Liver (tissue), 3 donors: ENCODE data around the gene FARP1.

Experiments used
- FOXA1 ChIP-seq: IDR thresholded peaks from 2 replicates; pipeline ENCODE4 v1.6.1; 2016; ENCODE audit warnings: antibody characterized with exemption
- GABPA ChIP-seq, 2 donors: IDR thresholded peaks in 1 of 2; conservative IDR thresholded peaks in 1 of 2; 2 replicates each; pipeline ENCODE4 v1.6.1; 2016; ENCODE audit warnings: antibody characterized with exemption in 2 of 2, mild to moderate bottlenecking in 1 of 2, moderate library complexity in 1 of 2
- HNF4A ChIP-seq, 2 donors: conservative IDR thresholded peaks; 2 replicates each; pipeline ENCODE4 v1.6.1; 2016; ENCODE audit warnings: antibody characterized with exemption in 2 of 2, mild to moderate bottlenecking in 2 of 2
- HNF4G ChIP-seq: IDR thresholded peaks from 2 replicates; pipeline ENCODE4 v1.6.1; 2016; ENCODE audit warnings: antibody characterized with exemption
- JUND ChIP-seq, 2 donors: IDR thresholded peaks; 2 replicates each; pipeline ENCODE4 v1.6.1; 2016; ENCODE audit warnings: antibody characterized with exemption in 2 of 2
- MAX ChIP-seq: IDR thresholded peaks from 2 replicates; pipeline ENCODE4 v1.6.1; 2016; ENCODE audit warnings: antibody characterized with exemption
- RAD21 ChIP-seq, 2 donors: IDR thresholded peaks; 2 replicates each; pipeline ENCODE4 v1.6.1; 2016; ENCODE audit warnings: antibody characterized with exemption in 2 of 2, mild to moderate bottlenecking in 2 of 2
- SP1 ChIP-seq: IDR thresholded peaks from 2 replicates; pipeline ENCODE4 v1.6.1; 2018; ENCODE audit warnings: antibody characterized with exemption, mild to moderate bottlenecking
- TAF1 ChIP-seq: conservative IDR thresholded peaks from 2 replicates; pipeline ENCODE4 v1.6.1; 2016; ENCODE audit warnings: antibody characterized with exemption, mild to moderate bottlenecking
- TF ChIP-seq, protein P1 (sequence below): fragments of 150-350 bp; IDR thresholded peaks from 2 replicates; pipeline ENCODE4 v1.5.1; 2017; ENCODE audit warnings: improper control_type of control experiment, low read depth, low read length; ENCODE audit not compliant: missing input control
- TF ChIP-seq, protein P2 (sequence below): IDR thresholded peaks from 2 replicates; pipeline ENCODE4 v1.6.1; 2016; ENCODE audit warnings: antibody characterized with exemption
- TF ChIP-seq, protein P3 (sequence below): IDR thresholded peaks from 2 replicates; pipeline ENCODE4 v1.6.1; 2016; ENCODE audit warnings: antibody characterized with exemption, mild to moderate bottlenecking
- TF ChIP-seq, protein P4 (sequence below): IDR thresholded peaks from 2 replicates; pipeline ENCODE4 v1.6.1; 2016; ENCODE audit warnings: antibody characterized with exemption
- donor health status: healthy.
- donor health status: healthy.

GRCh38 chr13:98252931-98253470, 110.1 kb downstream of the FARP1 start:
- TF ChIP-seq, protein P1, sequence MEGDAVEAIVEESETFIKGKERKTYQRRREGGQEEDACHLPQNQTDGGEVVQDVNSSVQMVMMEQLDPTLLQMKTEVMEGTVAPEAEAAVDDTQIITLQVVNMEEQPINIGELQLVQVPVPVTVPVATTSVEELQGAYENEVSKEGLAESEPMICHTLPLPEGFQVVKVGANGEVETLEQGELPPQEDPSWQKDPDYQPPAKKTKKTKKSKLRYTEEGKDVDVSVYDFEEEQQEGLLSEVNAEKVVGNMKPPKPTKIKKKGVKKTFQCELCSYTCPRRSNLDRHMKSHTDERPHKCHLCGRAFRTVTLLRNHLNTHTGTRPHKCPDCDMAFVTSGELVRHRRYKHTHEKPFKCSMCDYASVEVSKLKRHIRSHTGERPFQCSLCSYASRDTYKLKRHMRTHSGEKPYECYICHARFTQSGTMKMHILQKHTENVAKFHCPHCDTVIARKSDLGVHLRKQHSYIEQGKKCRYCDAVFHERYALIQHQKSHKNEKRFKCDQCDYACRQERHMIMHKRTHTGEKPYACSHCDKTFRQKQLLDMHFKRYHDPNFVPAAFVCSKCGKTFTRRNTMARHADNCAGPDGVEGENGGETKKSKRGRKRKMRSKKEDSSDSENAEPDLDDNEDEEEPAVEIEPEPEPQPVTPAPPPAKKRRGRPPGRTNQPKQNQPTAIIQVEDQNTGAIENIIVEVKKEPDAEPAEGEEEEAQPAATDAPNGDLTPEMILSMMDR = no peak
- TF ChIP-seq RAD21 (IDR thresholded peaks at IDR 0.05) (no peak), JUND (IDR thresholded peaks at IDR 0.05) (no peak), GABPA (IDR thresholded peaks at IDR 0.05 in 1 of 2, conservative IDR thresholded peaks at IDR 0.05 in 1 of 2) (no peak), HNF4G (no peak), TAF1 (no peak), HNF4A (conservative IDR thresholded peaks at IDR 0.05) (no peak), FOXA1 (no peak), SP1 (no peak), MAX (no peak)
- TF ChIP-seq, protein P2, sequence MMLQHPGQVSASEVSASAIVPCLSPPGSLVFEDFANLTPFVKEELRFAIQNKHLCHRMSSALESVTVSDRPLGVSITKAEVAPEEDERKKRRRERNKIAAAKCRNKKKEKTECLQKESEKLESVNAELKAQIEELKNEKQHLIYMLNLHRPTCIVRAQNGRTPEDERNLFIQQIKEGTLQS = no peak
- TF ChIP-seq, protein P3, sequence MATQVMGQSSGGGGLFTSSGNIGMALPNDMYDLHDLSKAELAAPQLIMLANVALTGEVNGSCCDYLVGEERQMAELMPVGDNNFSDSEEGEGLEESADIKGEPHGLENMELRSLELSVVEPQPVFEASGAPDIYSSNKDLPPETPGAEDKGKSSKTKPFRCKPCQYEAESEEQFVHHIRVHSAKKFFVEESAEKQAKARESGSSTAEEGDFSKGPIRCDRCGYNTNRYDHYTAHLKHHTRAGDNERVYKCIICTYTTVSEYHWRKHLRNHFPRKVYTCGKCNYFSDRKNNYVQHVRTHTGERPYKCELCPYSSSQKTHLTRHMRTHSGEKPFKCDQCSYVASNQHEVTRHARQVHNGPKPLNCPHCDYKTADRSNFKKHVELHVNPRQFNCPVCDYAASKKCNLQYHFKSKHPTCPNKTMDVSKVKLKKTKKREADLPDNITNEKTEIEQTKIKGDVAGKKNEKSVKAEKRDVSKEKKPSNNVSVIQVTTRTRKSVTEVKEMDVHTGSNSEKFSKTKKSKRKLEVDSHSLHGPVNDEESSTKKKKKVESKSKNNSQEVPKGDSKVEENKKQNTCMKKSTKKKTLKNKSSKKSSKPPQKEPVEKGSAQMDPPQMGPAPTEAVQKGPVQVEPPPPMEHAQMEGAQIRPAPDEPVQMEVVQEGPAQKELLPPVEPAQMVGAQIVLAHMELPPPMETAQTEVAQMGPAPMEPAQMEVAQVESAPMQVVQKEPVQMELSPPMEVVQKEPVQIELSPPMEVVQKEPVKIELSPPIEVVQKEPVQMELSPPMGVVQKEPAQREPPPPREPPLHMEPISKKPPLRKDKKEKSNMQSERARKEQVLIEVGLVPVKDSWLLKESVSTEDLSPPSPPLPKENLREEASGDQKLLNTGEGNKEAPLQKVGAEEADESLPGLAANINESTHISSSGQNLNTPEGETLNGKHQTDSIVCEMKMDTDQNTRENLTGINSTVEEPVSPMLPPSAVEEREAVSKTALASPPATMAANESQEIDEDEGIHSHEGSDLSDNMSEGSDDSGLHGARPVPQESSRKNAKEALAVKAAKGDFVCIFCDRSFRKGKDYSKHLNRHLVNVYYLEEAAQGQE = no peak
- TF ChIP-seq, protein P4, sequence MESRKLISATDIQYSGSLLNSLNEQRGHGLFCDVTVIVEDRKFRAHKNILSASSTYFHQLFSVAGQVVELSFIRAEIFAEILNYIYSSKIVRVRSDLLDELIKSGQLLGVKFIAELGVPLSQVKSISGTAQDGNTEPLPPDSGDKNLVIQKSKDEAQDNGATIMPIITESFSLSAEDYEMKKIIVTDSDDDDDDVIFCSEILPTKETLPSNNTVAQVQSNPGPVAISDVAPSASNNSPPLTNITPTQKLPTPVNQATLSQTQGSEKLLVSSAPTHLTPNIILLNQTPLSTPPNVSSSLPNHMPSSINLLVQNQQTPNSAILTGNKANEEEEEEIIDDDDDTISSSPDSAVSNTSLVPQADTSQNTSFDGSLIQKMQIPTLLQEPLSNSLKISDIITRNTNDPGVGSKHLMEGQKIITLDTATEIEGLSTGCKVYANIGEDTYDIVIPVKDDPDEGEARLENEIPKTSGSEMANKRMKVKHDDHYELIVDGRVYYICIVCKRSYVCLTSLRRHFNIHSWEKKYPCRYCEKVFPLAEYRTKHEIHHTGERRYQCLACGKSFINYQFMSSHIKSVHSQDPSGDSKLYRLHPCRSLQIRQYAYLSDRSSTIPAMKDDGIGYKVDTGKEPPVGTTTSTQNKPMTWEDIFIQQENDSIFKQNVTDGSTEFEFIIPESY = no peak
